ENCODE measurements around the gene CABP2. TPM values are rescaled to one million over a fixed set of nuclear protein-coding genes. Genes with fewer than 3 reads are reported as not detected.
"Not testable (repeated sequence)": the region's sequence is repeated elsewhere in the genome, so short reads cannot be mapped to it uniquely, and the experiment has no call there.

The CABP2 gene
- total RNA-seq, 3 donors from 2014 or later (not counting 1 experiment from before 2014, with no cell fraction given): not detected

- DNase-seq (no peak), ATAC-seq (no peak)
- Mint-ChIP-seq H3K9me3 (no peaks in the 10 kb centered on the region), H3K27ac (peak overlapping the region; percentile 34 to 64), H3K4me1 (peaks cover 33 to 41% of the 10 kb centered on the region in 2 donors), H3K36me3 (no peaks in the 10 kb centered on the region), H3K4me3 (no peak overlapping the region), H3K27me3 (ENCODE audit: low read depth in 2 of 2) (no peaks in the 10 kb centered on the region)
- intact Hi-C loops (cut with micrococcal nuclease): no loop called here
- Histone ChIP-seq H3K36me3 (ENCODE audit: control insufficient read depth, insufficient read depth, low read length) (peaks cover 68% of the 10 kb centered on the region), H3K9me3 (ENCODE audit: control insufficient read depth, insufficient read depth, low read length) (no peaks in the 10 kb centered on the region), H3K4me3 (ENCODE audit: low read length) (no peak overlapping the region), H3K27ac (ENCODE audit: low read length) (no peak overlapping the region), H3K4me1 (ENCODE audit: control insufficient read depth, insufficient read depth, low read length) (peaks cover 40% of the 10 kb centered on the region), H3K27me3 (ENCODE audit: control insufficient read depth, insufficient read depth, low read length) (no peaks in the 10 kb centered on the region)
- TF ChIP-seq CTCF (IDR thresholded peaks at IDR 0.05): no peak
- WGBS (ENCODE audit: insufficient coverage): 95% methylated on average over 25 of the region's 25 CpGs
Observed at GRCh38 chr11:67489203-67489884, 33.9 kb downstream of the CABP2 start.

DNA sequence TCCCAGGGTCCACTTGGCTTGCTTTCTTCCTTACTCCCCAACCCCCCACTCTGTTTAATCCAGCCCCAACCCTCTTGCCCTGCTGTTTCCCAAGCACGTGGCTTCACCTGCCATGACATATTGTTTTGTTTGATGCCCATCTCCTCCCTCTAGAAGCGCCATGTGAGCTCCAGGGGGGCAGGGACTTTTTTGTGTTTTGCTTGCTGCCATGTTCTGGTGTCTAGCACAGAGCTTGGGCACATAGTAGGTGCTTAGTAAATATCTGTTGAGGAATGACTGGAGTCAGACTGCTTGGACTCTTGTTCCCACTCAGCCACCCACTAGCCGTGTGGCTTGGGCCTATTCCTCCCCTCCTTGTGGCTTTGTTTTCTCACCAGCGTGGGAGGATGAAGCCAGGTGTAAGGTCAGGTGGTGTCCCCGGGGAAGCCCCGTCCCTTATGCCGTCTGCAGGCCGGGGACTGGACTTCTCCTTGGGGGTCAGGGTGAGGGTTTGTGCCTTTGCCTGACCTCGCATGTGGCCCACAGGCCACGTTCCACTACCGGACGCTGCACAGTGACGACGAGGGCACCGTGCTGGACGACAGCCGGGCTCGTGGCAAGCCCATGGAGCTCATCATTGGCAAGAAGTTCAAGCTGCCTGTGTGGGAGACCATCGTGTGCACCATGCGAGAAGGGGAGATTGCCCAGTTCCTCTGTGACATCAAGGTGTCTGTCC lies 36.6 kb downstream of the CABP2 start:
- no peak for TF ChIP-seq CTCF (IDR thresholded peaks at IDR 0.05)
- Histone ChIP-seq H3K4me3 (ENCODE audit: low read length) (no peak overlapping the region), H3K36me3 (ENCODE audit: control insufficient read depth, insufficient read depth, low read length) (peaks cover 44% of the 10 kb centered on the region), H3K4me1 (ENCODE audit: control insufficient read depth, insufficient read depth, low read length) (peaks cover 60% of the 10 kb centered on the region), H3K9me3 (ENCODE audit: control insufficient read depth, insufficient read depth, low read length) (no peaks in the 10 kb centered on the region), H3K27ac (ENCODE audit: low read length) (peak overlapping the region; percentile 74), H3K27me3 (ENCODE audit: control insufficient read depth, insufficient read depth, low read length) (no peaks in the 10 kb centered on the region)
- ATAC-seq: no peak
- Mint-ChIP-seq H3K36me3 (no peaks in the 10 kb centered on the region), H3K27ac (peak overlapping the region; percentile 97 to 98), H3K9me3 (no peaks in the 10 kb centered on the region), H3K4me3 (peak overlapping the region; percentile 76), H3K4me1 (peaks cover 55 to 62% of the 10 kb centered on the region in 2 donors), H3K27me3 (ENCODE audit: low read depth in 2 of 2) (no peaks in the 10 kb centered on the region)
- intact Hi-C loops (cut with micrococcal nuclease): no loop called here
- 52% methylated on average over 19 of the region's 20 CpGs for whole genome bisulfite sequencing (ENCODE audit: insufficient coverage)
- DNase-seq: peak in 1 of 2 donors; percentile 60

GRCh38 chr11:67485873-67486361 lies 37.3 kb downstream of the CABP2 start:
- intact Hi-C loops (cut with micrococcal nuclease): loop anchor here (2.0 kb wide), 1 partner anchor 19 kb away; the partner anchor contains the start of gene PITPNM1
- not testable (repeated sequence) for H3K4me3 ChIP-seq (ENCODE audit: low read length); H3K9me3 ChIP-seq (ENCODE audit: control insufficient read depth, insufficient read depth, low read length); H3K27me3 Mint-ChIP-seq (ENCODE audit: low read depth in 2 of 2); ATAC-seq; H3K9me3 Mint-ChIP-seq; H3K27me3 ChIP-seq (ENCODE audit: control insufficient read depth, insufficient read depth, low read length); H3K36me3 Mint-ChIP-seq
- H3K36me3 ChIP-seq (ENCODE audit: control insufficient read depth, insufficient read depth, low read length): peaks cover 36% of the 10 kb centered on the region
- peak in 1 of 2 donors; percentile 66 for DNase-seq
- H3K4me3 Mint-ChIP-seq: peak overlapping the region; percentile 76
- H3K27ac Mint-ChIP-seq: peak overlapping the region; percentile 97 to 98
- peak overlapping the region; percentile 74 for H3K27ac ChIP-seq (ENCODE audit: low read length)
- H3K4me1 Mint-ChIP-seq: peaks cover 55 to 62% of the 10 kb centered on the region in 2 donors
- H3K4me1 ChIP-seq (ENCODE audit: control insufficient read depth, insufficient read depth, low read length): peaks cover 60% of the 10 kb centered on the region
- 40% methylated on average over 7 of the region's 7 CpGs for WGBS (ENCODE audit: insufficient coverage)

- peak overlapping the region; percentile 48 for H3K4me3 ChIP-seq (ENCODE audit: low read length)
- no peak for TF ChIP-seq CTCF (IDR thresholded peaks at IDR 0.05)
- H3K27me3 Mint-ChIP-seq (ENCODE audit: low read depth in 2 of 2): no peaks in the 10 kb centered on the region
- 15% methylated on average over 11 of the region's 11 CpGs for WGBS (ENCODE audit: insufficient coverage)
- H3K4me3 Mint-ChIP-seq: peak overlapping the region; percentile 99
- H3K4me1 ChIP-seq (ENCODE audit: control insufficient read depth, insufficient read depth, low read length): peaks cover 60% of the 10 kb centered on the region
- H3K36me3 Mint-ChIP-seq: no peaks in the 10 kb centered on the region
- no peaks in the 10 kb centered on the region for H3K9me3 Mint-ChIP-seq
- ATAC-seq: peak in 1 of 3 donors; percentile 19
- H3K9me3 ChIP-seq (ENCODE audit: control insufficient read depth, insufficient read depth, low read length): no peaks in the 10 kb centered on the region
- intact Hi-C loops (cut with micrococcal nuclease): loop anchor here (2.0 to 5.0 kb wide), 2 partner anchors 20 to 83 kb away; partner anchors contain the start of genes PITPNM1, PPP1CA and TBC1D10C
- H3K27ac Mint-ChIP-seq: peak overlapping the region; percentile 97 to 98
- H3K27ac ChIP-seq (ENCODE audit: low read length): peak overlapping the region; percentile 74
- peaks cover 55 to 62% of the 10 kb centered on the region in 2 donors for H3K4me1 Mint-ChIP-seq
- H3K27me3 ChIP-seq (ENCODE audit: control insufficient read depth, insufficient read depth, low read length): no peaks in the 10 kb centered on the region
- peaks cover 27% of the 10 kb centered on the region for H3K36me3 ChIP-seq (ENCODE audit: control insufficient read depth, insufficient read depth, low read length)
- peak in 1 of 2 donors; percentile 80 for DNase-seq
Observed at GRCh38 chr11:67484847-67485311, 38.4 kb downstream of the CABP2 start.
